Body of pancreas (tissue), 4 donors: Measurements from ENCODE around the gene ALDH3A1. TPM values are rescaled to one million over a fixed set of nuclear protein-coding genes. Genes with fewer than 3 reads are reported as not detected.

ENCODE experiments used
- ATAC-seq: fragments of 150-250 bp; one replicate; pipeline ENCODE4 v1.9.1; 2016
- DNase-seq, 4 donors: peaks; one replicate each; pipeline ENCODE4 v3.0.0-alpha.2; 2019
- H3K27ac ChIP-seq, 4 donors: fragments of 200-600 bp; sonication (generic); 1 replicate in 3 of 4; 2 replicates in 1 of 4; pipeline versions ENCODE4 v1.5.1 to v1.6.1; 2016 to 2019; ENCODE audit warnings: mild to moderate bottlenecking in 1 of 4, mixed read lengths in 1 of 4, moderate library complexity in 1 of 4
- H3K27me3 ChIP-seq, 2 donors: fragments of 200-600 bp; sonication (generic); one replicate each; pipeline ENCODE4 v1.6.0; 2016; ENCODE audit warnings: mild to moderate bottlenecking in 1 of 2
- H3K36me3 ChIP-seq, 2 donors: fragments of 200-600 bp; sonication (generic); replicated peaks in 1 of 2; 2 replicates each; pipeline ENCODE4 v1.5.1; 2016; ENCODE audit warnings: low read depth in 2 of 2; ENCODE audit not compliant: insufficient read depth in 1 of 2
- H3K4me1 ChIP-seq: fragments of 200-600 bp; sonication (generic); one replicate; pipeline ENCODE4 v1.6.0; 2016
- H3K4me3 ChIP-seq, 2 donors: fragments of 200-600 bp; sonication (generic); 1 replicate in 1 of 2; 2 replicates in 1 of 2; pipeline ENCODE4 v1.5.1; 2016 to 2019
- H3K9me3 ChIP-seq, 3 donors: fragments of 200-600 bp; sonication (generic); 1 replicate in 2 of 3; 2 replicates in 1 of 3; pipeline ENCODE4 v1.5.1; 2016
- CTCF ChIP-seq, 7 experiments: fragments of 450-650 bp in 4 of 7; fragments of 200-600 bp in 3 of 7; sonication (generic) in 3 of 7; IDR thresholded peaks; one replicate each; pipeline ENCODE4 v1.5.1; 2016 to 2019; ENCODE audit warnings: antibody characterized with exemption in 7 of 7
- POLR2A ChIP-seq, 3 donors: fragments of 450-650 bp; IDR thresholded peaks; one replicate each; pipeline ENCODE4 v1.6.1; 2016; ENCODE audit warnings: antibody characterized with exemption in 3 of 3, mild to moderate bottlenecking in 2 of 3
- WGBS, 2 donors: methylation state at CpG; one replicate each; pipeline ENCODE4 v1.1.5; 2017; 5-methylcytosine and 5-hydroxymethylcytosine counted together
- intact Hi-C: fragments of 100-400 bp; cut with DNase I; formaldehyde crosslinking; loops from one replicate; pipeline ENCODE4 v1.15.1; 2023
- total RNA-seq, 2 donors: library from RNA; depleted of rRNA; stranded (reverse); fragments of >200 nt; gene quantifications; one replicate each; pipeline ENCODE4 v1.1.0, GENCODE V29; 2016

Gene ALDH3A1
- total RNA-seq, 2 donors from 2014 or later = 0.33 to 1.8 TPM

GRCh38 chr17:19708431-19709175, 39.5 kb downstream of the ALDH3A1 start:
- ATAC-seq (no peak), DNase-seq (no peak)
- Histone ChIP-seq H3K9me3 (no peaks in the 10 kb centered on the region), H3K4me3 (no peak overlapping the region), H3K4me1 (peaks cover 7% of the 10 kb centered on the region), H3K36me3 (no peaks in the 10 kb centered on the region), H3K27me3 (no peaks in the 10 kb centered on the region), H3K27ac (no peak overlapping the region)
- no peak for TF ChIP-seq CTCF (IDR thresholded peaks at IDR 0.05)
- no peak for TF ChIP-seq POLR2A (IDR thresholded peaks at IDR 0.05)
- whole genome bisulfite sequencing, 2 donors = 86 to 90% methylated on average over 5 to 6 of the region's 6 CpGs
- intact Hi-C loops = no loop called here

- H3K27ac ChIP-seq = no peak overlapping the region
- no peaks in the 10 kb centered on the region for H3K36me3 ChIP-seq
- 72 to 79% methylated on average over 4 to 11 of the region's 11 CpGs for WGBS, 2 donors
- ATAC-seq (no peak), DNase-seq (no peak)
- H3K4me3 ChIP-seq = no peak overlapping the region
- no peaks in the 10 kb centered on the region for H3K9me3 ChIP-seq
- intact Hi-C loops = no loop called here
- TF ChIP-seq CTCF (IDR thresholded peaks at IDR 0.05) (no peak), POLR2A (IDR thresholded peaks at IDR 0.05) (no peak)
- H3K4me1 ChIP-seq = peaks cover 11% of the 10 kb centered on the region
- no peaks in the 10 kb centered on the region for H3K27me3 ChIP-seq
Measured at GRCh38 chr17:19707728-19708221, 40.3 kb downstream of the ALDH3A1 start.

- no peak for TF ChIP-seq CTCF (IDR thresholded peaks at IDR 0.05)
- TF ChIP-seq POLR2A (IDR thresholded peaks at IDR 0.05) = no peak
- 72 to 76% methylated on average over 4 to 12 of the region's 12 CpGs for WGBS, 2 donors
- Histone ChIP-seq H3K27ac (no peak overlapping the region), H3K4me3 (no peak overlapping the region), H3K4me1 (peaks cover 11% of the 10 kb centered on the region), H3K27me3 (no peaks in the 10 kb centered on the region), H3K9me3 (no peaks in the 10 kb centered on the region), H3K36me3 (no peaks in the 10 kb centered on the region)
- no peak for DNase-seq
- intact Hi-C loops = no loop called here
- no peak for ATAC-seq
Measured at GRCh38 chr17:19706791-19707727, 41.0 kb downstream of the ALDH3A1 start.

GRCh38 chr17:19705771-19706770, 42.0 kb downstream of the ALDH3A1 start:
- Histone ChIP-seq H3K4me3 (no peak overlapping the region), H3K4me1 (peaks cover 11% of the 10 kb centered on the region), H3K27ac (no peak overlapping the region), H3K27me3 (no peaks in the 10 kb centered on the region), H3K36me3 (no peaks in the 10 kb centered on the region), H3K9me3 (no peaks in the 10 kb centered on the region)
- TF ChIP-seq CTCF (IDR thresholded peaks at IDR 0.05) = no peak
- TF ChIP-seq POLR2A (IDR thresholded peaks at IDR 0.05) = no peak
- DNase-seq (no peak), ATAC-seq (no peak)
- WGBS, 2 donors = 80% methylated on average over 12 to 21 of the region's 22 CpGs
- intact Hi-C loops = no loop called here
